Activated naive CD4-positive, alpha-beta T cell treated with anti-CD3 and anti-CD28 coated beads for 36 hours (primary cell): Measurements from ENCODE around the gene VPS37B. TPM values are rescaled to one million over a fixed set of nuclear protein-coding genes. Genes with fewer than 3 reads are reported as not detected.

Experiments
- CTCF ChIA-PET: fragments of 350-600 bp; sonication (Branson Sonifier 250); formaldehyde crosslinking; loops from one replicate; lab custom pipeline; 2021; ENCODE audit warnings: antibody characterized with exemption; lab: Charles Lee
- DNase-seq: peaks from one replicate; pipeline ENCODE4 v3.0.0-alpha.2; 2020
- H3K27ac Mint-ChIP-seq: one replicate; pipeline ENCODE4 v1.8.0; 2021; ENCODE audit warnings: mild to moderate bottlenecking, mixed read lengths
- H3K27me3 Mint-ChIP-seq: one replicate; pipeline ENCODE4 v1.8.0; 2021; ENCODE audit warnings: low read depth, mixed read lengths
- H3K36me3 Mint-ChIP-seq: one replicate; pipeline ENCODE4 v1.8.0; 2021; ENCODE audit warnings: low read depth, mixed read lengths
- H3K4me1 Mint-ChIP-seq: one replicate; pipeline ENCODE4 v1.8.0; 2021; ENCODE audit warnings: low read depth, mixed read lengths
- H3K4me3 Mint-ChIP-seq: one replicate; pipeline ENCODE4 v1.8.0; 2021; ENCODE audit warnings: mild to moderate bottlenecking, moderate library complexity, mixed read lengths
- H3K9me3 Mint-ChIP-seq: one replicate; pipeline ENCODE4 v1.8.0; 2021; ENCODE audit warnings: mixed read lengths
- intact Hi-C: fragments of 100-400 bp; cut with micrococcal nuclease; formaldehyde crosslinking; loops from one replicate; pipeline ENCODE4 v1.15.1; 2023
- total RNA-seq, 2 experiments: library from RNA; stranded (reverse); gene quantifications; one replicate each; pipeline ENCODE4 v1.2.3, GENCODE V29; 2021

VPS37B gene
- total RNA-seq, 2 experiments from 2014 or later: 15.6 TPM

DNA sequence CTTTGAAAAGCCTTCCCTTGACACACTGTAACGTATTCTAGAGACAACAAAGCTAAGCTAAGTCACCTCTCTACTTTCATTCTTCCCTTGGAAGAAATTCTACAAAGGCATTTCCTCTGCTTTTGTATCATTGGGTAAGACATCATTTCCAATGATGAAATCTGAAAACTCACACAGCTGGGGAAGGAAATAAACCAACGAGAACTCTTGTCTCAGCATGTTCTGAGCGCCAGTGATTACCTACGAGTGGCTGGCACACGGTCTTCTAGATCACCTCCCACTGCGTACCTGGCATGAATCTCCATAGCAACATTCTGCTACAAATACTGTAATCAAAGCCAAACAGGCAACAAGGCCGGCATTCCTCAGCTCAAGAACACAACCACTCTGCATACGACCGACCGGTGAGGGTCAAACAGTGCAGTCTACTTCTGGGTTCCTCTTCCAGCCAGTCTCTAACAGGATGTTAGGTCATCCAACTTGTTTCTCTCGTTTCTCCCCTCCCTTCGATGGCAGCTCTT, 7.6 kb downstream of the VPS37B start:
- peaks cover 5% of the 10 kb centered on the region for H3K9me3 Mint-ChIP-seq

DNA sequence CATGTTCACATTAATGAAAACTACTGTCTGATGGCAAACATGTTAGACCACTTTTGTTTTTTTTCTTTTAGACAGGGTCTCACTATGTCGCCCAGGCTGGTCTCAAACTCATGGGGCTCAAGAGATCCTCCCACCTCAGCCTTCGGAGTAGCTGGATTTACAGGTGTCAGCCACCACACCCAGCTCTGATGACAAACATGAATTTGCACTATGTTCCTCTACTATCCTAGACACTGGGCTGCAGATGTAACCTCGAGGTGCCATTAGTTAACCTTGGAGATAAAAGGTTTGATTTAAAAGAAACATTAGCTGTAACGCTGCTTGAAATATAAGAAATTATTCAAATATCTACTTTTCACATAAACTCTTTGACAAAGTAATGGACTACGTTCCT, 8.1 kb downstream of the VPS37B start:
- peaks cover 82% of the 10 kb centered on the region for H3K4me1 Mint-ChIP-seq
- H3K36me3 Mint-ChIP-seq: peaks cover 6% of the 10 kb centered on the region
- peaks cover 5% of the 10 kb centered on the region for H3K9me3 Mint-ChIP-seq
- H3K27ac Mint-ChIP-seq: peak overlapping the region; percentile 91
- peak overlapping the region; percentile 77 for H3K4me3 Mint-ChIP-seq
- intact Hi-C loops: loop anchor here (1.0 to 5.0 kb wide), 6 partner anchors 10 to 827 kb away; partner anchors contain the start of gene RILPL2
- no peak for DNase-seq
- CTCF ChIA-PET: interaction anchor here (0.7 to 1.7 kb wide), 5 partner anchors 10 to 1411 kb away, joined by 3 to 7 read pairs (median 4); no protein-coding TSS in a partner anchor
- H3K27me3 Mint-ChIP-seq: peaks cover 7% of the 10 kb centered on the region

More for the DNA sequence above, 7.6 kb downstream of the VPS37B start:
- DNase-seq: peak; percentile 72
- H3K27me3 Mint-ChIP-seq: peaks cover 3% of the 10 kb centered on the region
- intact Hi-C loops: loop anchor here (1.0 to 5.0 kb wide), 4 partner anchors 10 to 827 kb away; partner anchors contain the start of gene RILPL2
- peak overlapping the region; percentile 91 for H3K27ac Mint-ChIP-seq
- peak overlapping the region; percentile 77 for H3K4me3 Mint-ChIP-seq
- H3K4me1 Mint-ChIP-seq: peaks cover 78% of the 10 kb centered on the region
- CTCF ChIA-PET: interaction anchor here (0.7 to 1.7 kb wide), 8 partner anchors 10 to 1411 kb away, joined by 3 to 7 read pairs (median 4); no protein-coding TSS in a partner anchor
- H3K36me3 Mint-ChIP-seq: peaks cover 5% of the 10 kb centered on the region

DNA sequence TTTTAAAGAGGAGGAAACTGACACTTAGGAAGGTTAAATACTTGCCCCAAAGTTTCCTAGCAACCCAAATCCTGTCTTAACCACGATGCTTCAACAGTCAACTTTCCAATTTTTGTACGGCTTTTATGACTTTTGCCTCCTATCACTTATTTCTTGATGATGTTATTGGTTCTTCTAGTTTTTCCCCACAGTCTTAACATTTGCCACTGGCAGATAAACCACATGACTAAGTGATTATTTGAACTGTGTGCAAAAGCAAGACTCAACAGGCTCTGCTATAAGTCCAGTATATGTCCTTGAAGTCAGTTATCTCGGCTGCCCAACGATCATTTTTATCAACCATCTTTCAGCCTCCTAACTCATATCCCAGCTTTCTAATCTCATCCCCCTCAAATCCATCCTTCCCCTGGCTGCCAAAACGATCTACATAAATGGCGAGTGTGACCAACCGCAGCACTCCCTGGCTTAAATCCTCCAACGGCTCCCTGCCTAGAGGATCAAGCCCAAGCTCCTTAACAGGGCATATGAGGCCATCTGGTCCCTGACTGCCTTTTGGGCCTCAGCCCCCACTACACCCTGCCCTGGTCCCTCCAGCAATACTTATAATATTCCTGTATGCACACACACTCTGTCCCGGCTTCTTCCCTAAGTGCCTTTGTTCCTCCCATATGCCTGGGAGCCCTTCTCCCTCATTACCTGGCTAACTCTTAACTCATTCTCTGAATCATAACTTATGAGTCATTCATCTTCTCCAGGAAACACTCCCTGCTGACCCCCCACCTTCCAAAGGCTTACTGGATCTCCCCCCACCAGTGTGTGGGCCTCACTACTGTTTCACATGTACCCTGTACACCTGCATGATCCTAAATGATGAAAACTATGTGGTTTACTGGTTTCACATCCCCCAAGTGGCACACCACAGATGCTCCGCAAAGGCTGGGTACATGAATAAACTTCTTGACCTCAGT, 8.8 kb downstream of the VPS37B start:
- intact Hi-C loops: loop anchor here (1.0 to 5.0 kb wide), 3 partner anchors 11 to 550 kb away; partner anchors contain the start of gene RILPL2

DNA sequence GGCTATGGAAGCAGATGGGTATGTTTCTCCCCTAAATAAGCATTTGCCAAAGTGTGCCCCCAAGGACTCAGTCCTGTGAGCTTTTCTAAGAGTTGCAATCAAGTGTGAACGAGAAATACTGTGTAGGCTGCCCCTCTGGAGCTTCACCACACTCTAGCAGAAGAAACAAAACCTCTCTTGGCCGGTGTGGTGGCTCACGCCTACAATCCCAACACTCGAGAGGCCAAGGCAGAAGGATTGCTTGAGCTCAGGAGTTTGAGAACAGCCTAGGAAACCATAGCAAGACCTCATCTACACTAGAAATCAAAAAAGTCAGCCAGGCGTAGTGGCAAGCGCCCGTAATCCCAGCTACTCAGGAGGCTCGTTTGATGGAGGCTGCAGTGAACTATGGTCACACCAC, 9.8 kb downstream of the VPS37B start:
- H3K4me3 Mint-ChIP-seq: no peak overlapping the region
- intact Hi-C loops: loop anchor here (2.0 to 5.0 kb wide), 2 partner anchors 61 to 551 kb away; partner anchors contain the start of gene RILPL2

More for the DNA sequence above, 8.8 kb downstream of the VPS37B start:
- Mint-ChIP-seq H3K4me1 (peaks cover 81% of the 10 kb centered on the region), H3K9me3 (peaks cover 5% of the 10 kb centered on the region), H3K27me3 (peaks cover 9% of the 10 kb centered on the region), H3K4me3 (peak overlapping the region; percentile 44), H3K27ac (peak overlapping the region; percentile 91), H3K36me3 (peaks cover 6% of the 10 kb centered on the region)
- CTCF ChIA-PET: interaction anchor here (0.7 to 1.7 kb wide), 3 partner anchors 15 to 1410 kb away, joined by 3 to 7 read pairs (median 4); no protein-coding TSS in a partner anchor
- DNase-seq: peak; percentile 85

DNA sequence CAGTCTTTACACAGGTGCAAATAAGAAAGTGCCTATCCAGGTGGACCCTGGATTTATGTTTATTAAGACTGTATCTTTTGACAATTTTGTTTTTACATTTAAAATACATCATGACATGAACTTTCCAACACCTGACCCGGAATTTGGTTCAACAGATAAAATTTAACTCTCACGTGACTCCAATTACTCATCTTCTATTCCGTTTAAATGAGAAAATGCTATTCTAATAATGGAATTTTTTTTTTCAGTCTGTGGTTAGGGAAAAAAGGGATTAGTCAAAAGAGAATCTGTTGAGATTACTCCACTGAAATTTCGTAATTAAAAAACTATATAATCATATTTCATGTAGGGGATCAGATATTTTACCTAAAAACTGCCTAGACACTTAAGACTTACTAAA, 11.1 kb downstream of the VPS37B start:
- Mint-ChIP-seq H3K9me3 (peaks cover 5% of the 10 kb centered on the region), H3K4me3 (no peak overlapping the region), H3K36me3 (peaks cover 10% of the 10 kb centered on the region), H3K4me1 (peaks cover 81% of the 10 kb centered on the region), H3K27me3 (peaks cover 26% of the 10 kb centered on the region), H3K27ac (no peak overlapping the region)
- intact Hi-C loops: loop anchor here (5.0 kb wide), 1 partner anchor 552 kb away; the partner anchor contains the start of gene RILPL2
- CTCF ChIA-PET: no interaction called here
- no peak for DNase-seq

More for the DNA sequence above, 9.8 kb downstream of the VPS37B start:
- H3K27me3 Mint-ChIP-seq: peaks cover 13% of the 10 kb centered on the region
- H3K36me3 Mint-ChIP-seq: peaks cover 6% of the 10 kb centered on the region
- no peak for DNase-seq
- H3K4me1 Mint-ChIP-seq: peaks cover 78% of the 10 kb centered on the region
- peaks cover 5% of the 10 kb centered on the region for H3K9me3 Mint-ChIP-seq
- no peak overlapping the region for H3K27ac Mint-ChIP-seq
- CTCF ChIA-PET: interaction anchor here (0.6 to 0.8 kb wide), 2 partner anchors 92 to 1551 kb away, joined by 3 to 4 read pairs; no protein-coding TSS in a partner anchor

DNA sequence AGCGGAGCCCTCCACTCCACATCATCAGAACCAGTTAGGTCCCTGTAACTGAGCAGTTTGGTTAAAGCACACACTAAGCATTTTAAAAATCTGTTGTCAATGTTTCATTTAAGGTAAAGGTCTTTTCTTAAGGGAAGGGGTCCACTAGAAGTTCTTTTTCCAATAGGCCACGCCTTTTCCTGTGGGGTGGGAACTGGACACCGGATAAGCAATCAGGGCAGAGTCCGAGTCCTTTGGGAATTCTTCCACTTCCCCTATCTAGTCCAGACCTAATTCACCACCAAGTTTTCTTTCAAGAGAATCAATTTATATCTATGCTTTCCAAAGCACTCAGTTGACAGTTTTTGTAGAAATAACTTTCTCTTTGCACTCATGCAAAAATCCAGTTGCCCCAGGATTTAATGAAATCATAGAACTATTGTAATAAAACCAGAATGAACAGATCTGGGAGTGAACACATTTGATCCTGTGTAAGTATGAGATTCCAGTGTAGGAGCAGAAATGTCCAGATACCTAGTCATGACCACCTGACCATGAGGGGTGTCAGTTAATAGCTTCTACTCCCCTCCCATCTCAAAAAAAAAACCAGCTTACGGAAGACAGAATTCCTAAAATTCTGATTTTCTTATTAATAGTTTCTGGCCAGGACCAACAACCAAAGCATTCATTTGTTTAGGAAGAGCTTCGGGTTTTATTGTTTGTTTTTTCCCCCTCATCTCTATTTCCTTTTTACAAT, 11.7 kb downstream of the VPS37B start:
- H3K36me3 Mint-ChIP-seq: peaks cover 10% of the 10 kb centered on the region
- peaks cover 30% of the 10 kb centered on the region for H3K27me3 Mint-ChIP-seq
- peaks cover 80% of the 10 kb centered on the region for H3K4me1 Mint-ChIP-seq
- H3K4me3 Mint-ChIP-seq: no peak overlapping the region
- peaks cover 5% of the 10 kb centered on the region for H3K9me3 Mint-ChIP-seq
- no peak overlapping the region for H3K27ac Mint-ChIP-seq
- CTCF ChIA-PET: interaction anchor here (5.6 kb wide), 1 partner anchor 70 kb away, joined by 54 read pairs; no protein-coding TSS in a partner anchor
- intact Hi-C loops: no loop called here
- DNase-seq: no peak

DNA sequence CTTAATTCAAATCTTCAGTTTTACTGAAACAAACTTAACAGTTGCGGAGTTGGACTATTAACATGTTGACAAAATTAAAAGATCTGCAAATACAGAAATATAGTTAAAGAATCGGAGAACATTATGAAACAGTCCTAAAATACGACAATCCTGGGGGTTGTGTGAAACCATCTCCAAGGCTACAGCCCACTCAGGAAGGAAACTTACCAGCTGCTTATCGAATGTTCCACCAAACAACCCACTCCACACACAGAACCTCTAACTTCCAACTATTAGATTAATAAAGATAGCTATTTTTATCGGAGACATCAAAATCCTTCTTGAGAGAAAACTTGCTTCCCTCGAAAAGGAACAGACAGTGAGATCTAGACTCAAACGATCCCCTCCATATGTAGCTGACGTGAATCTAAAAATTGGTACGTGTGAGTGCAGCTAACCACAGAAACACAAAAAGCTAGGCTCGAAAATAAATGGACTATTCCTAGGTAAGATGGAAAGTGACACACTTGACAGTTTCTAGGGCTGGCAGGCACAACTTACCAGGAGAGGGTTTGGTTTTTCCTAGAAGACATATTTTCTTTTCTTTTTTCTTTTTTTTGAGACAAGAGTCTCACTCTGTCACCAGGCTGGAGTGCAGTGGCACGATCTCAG, 12.9 kb downstream of the VPS37B start:
- no peak overlapping the region for H3K27ac Mint-ChIP-seq

DNA sequence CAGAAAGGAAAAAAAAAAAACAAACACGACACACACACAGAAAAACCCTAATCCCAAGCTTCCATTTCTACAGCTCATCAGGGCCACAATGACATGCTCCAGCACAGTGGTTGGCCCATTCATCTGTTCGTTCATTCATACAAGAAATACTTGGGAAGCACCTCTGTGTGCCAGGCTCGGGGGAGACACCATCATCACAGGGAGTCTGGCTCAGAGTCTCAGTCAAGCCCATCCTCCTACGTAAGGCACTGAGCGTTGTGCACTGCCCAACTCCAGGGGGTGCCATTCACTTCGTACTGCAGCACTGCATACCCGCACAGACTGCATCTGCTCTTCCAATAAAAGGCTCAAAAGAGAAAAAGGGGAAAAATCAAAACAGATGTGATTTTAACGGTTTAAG, 15.3 kb downstream of the VPS37B start:
- intact Hi-C loops: loop anchor here (1.0 kb wide), 1 partner anchor 72 kb away; no protein-coding TSS in a partner anchor
- peaks cover 20% of the 10 kb centered on the region for H3K36me3 Mint-ChIP-seq
- peak overlapping the region; percentile 9 for H3K27ac Mint-ChIP-seq
- CTCF ChIA-PET: interaction anchor here (0.7 to 5.6 kb wide), 11 partner anchors 10 to 100 kb away, joined by 3 to 54 read pairs (median 4); no protein-coding TSS in a partner anchor
- peaks cover 78% of the 10 kb centered on the region for H3K4me1 Mint-ChIP-seq
- H3K27me3 Mint-ChIP-seq: peaks cover 44% of the 10 kb centered on the region
- peak; percentile 71 for DNase-seq
- H3K9me3 Mint-ChIP-seq: peaks cover 5% of the 10 kb centered on the region
- H3K4me3 Mint-ChIP-seq: no peak overlapping the region

More for the DNA sequence above, 12.9 kb downstream of the VPS37B start:
- intact Hi-C loops: no loop called here
- peaks cover 5% of the 10 kb centered on the region for H3K9me3 Mint-ChIP-seq
- peaks cover 14% of the 10 kb centered on the region for H3K36me3 Mint-ChIP-seq
- CTCF ChIA-PET: interaction anchor here (0.6 to 5.6 kb wide), 12 partner anchors 9 to 687 kb away, joined by 3 to 54 read pairs (median 5); no protein-coding TSS in a partner anchor
- H3K4me3 Mint-ChIP-seq: no peak overlapping the region
- no peak for DNase-seq
- peaks cover 78% of the 10 kb centered on the region for H3K4me1 Mint-ChIP-seq
- H3K27me3 Mint-ChIP-seq: peaks cover 37% of the 10 kb centered on the region

DNA sequence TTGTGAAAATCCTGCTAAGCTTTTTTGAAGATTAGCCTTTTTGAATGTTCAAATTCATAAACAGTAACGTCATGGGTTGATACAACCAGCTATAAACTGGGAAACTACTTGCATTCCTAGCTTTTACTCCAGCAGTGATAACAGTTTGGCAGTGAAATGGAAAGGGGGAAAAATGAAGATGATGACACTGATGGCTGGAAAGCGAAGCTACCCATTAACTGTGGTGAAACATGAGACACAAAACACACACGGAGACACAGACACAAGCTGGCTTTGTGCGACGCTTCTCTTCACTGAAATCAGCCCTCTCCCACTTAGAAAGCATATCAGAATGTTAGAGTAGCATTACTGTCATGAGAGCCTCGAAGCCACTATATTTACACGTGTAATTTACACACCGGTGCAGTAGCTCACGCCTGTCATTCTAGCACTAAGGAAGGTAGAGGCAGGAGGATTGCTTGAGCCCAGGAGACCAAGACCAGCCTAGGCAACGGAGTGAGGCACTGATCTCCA, 15.7 kb downstream of the VPS37B start:
- peak overlapping the region; percentile 9 for H3K27ac Mint-ChIP-seq
- H3K4me3 Mint-ChIP-seq: no peak overlapping the region
- H3K9me3 Mint-ChIP-seq: peaks cover 5% of the 10 kb centered on the region
- H3K27me3 Mint-ChIP-seq: peaks cover 44% of the 10 kb centered on the region
- no peak for DNase-seq
- CTCF ChIA-PET: interaction anchor here (0.7 to 5.6 kb wide), 10 partner anchors 9 to 101 kb away, joined by 3 to 54 read pairs (median 4); no protein-coding TSS in a partner anchor
- intact Hi-C loops: loop anchor here (1.0 kb wide), 1 partner anchor 72 kb away; no protein-coding TSS in a partner anchor
- peaks cover 20% of the 10 kb centered on the region for H3K36me3 Mint-ChIP-seq
- peaks cover 83% of the 10 kb centered on the region for H3K4me1 Mint-ChIP-seq

DNA sequence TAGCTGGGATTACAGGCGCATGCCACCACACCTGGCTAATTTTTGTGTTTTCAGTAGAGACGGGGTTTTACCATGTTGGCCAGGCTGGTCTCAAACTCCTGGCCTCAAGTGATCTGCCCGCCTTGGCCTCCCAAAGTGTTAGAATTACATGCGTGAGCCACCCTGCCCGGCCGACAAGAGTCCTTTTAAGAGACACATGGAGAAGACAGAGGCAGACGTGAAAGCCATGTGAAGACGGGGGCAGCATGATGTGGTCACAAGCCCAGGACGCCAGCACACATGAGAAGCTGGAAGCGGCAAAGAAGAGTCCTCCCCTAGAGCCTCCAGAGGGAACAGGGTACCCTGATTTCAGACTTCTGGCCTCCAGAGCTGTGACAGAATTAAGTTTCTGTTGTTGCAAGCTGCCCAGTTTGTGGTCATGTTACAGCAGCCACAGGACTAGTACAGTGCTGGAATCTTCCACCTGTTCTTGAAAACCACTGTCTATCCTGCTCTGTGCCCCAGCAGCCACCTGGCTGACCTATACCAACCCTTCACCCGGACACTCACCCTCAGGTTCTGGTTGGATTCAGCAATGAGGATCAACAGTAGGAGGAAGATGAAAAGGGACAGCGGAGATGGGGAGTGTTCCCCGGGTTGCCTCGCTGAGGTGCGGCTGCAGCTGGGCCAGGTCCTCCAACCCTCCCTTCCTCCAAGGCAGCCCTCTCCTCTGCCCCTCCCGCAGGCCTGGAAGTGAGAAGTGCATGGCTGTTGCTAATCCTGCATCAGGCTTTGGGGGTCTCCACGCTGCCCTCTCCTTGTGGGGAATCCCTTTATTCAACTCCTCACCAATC, 16.9 kb downstream of the VPS37B start:
- H3K36me3 Mint-ChIP-seq: peaks cover 20% of the 10 kb centered on the region
- H3K27me3 Mint-ChIP-seq: peaks cover 44% of the 10 kb centered on the region
- H3K4me1 Mint-ChIP-seq: peaks cover 81% of the 10 kb centered on the region
- no peak overlapping the region for H3K27ac Mint-ChIP-seq
- intact Hi-C loops: loop anchor here (10.0 kb wide), 1 partner anchor 486 kb away; the partner anchor contains the start of gene SBNO1
- no peak overlapping the region for H3K4me3 Mint-ChIP-seq
- DNase-seq: no peak
- H3K9me3 Mint-ChIP-seq: peaks cover 5% of the 10 kb centered on the region
- CTCF ChIA-PET: interaction anchor here (1.1 to 5.6 kb wide), 4 partner anchors 13 to 75 kb away, joined by 3 to 54 read pairs (median 8); no protein-coding TSS in a partner anchor
